GM13977 (cell line): Measurements from ENCODE around the gene ALPG.
A peak's percentile ranks its signal among the peaks of the same experiment; 100 is the strongest.
"Not testable (repeated sequence)": the region's sequence is repeated elsewhere in the genome, so short reads cannot be mapped to it uniquely, and the experiment has no call there.

Experiments
- DNase-seq: peaks from one replicate; pipeline ENCODE4 v3.0.0; 2012; ENCODE audit warnings: low spot score
- CTCF ChIP-seq: IDR thresholded peaks from 2 replicates; pipeline ENCODE4 v1.5.1; 2012; ENCODE audit warnings: mild to moderate bottlenecking, control low read depth; ENCODE audit not compliant: insufficient read depth; ENCODE audit errors: extremely low read depth, missing control alignments
- in situ Hi-C: fragments of 300-500 bp; cut with MboI; formaldehyde crosslinking; loops from one replicate; pipeline ENCODE4 v1.12.0; 2022; ENCODE audit warnings: low sequenced_read_pairs, low pct_unique_long_range_greater_than_20kb, mixed read lengths, inconsistent platforms; ENCODE audit not compliant: unreplicated experiment

ALPG gene

DNA sequence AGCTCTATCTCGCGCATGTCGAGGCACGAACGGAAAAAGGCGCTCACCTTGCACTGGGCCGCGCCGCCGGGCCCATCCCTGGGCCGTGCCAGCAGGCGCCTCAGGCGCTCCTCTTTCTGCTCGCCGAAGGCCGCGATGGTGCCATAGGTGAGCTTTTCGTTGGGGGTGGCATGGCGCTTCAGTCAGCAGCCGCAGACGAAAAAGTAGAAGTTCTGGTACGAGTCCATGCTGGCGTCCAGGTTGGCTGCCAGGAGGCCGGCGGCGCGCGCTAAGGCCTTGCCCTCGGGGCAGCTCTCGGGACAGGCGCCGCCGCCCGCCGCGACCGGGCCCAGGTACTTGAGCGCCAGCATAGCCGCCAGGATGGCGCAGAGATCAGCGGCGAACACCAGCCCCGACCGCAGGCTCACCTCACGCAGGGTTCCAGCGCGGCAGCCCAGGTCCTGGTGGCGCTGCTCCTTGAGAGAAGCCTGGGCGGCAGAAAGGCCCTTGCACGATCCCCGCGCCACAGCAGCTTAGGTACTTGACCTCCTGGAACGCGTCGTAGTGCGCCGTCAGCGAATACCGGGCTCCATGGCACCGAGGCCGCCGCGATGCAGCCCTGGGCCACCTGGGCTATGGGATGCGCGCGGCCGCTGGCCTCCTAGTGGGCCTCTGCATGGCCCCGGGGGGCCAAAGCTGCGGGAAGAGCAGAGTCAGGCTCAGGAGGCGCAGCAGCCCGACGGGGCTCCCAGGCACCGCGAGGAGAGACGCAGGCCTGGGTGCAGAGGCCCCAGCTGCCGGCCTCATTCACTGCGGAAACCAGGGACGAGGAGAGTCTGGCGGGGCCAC is 12.8 kb downstream of the ALPG start:
- in situ Hi-C loops: loop anchor here (10.0 kb wide), 1 partner anchor 515 kb away; no protein-coding TSS in a partner anchor

GRCh38 chr2:232420073-232420454 is 13.4 kb downstream of the ALPG start:
- no peak for DNase-seq
- TF ChIP-seq CTCF: no peak
- in situ Hi-C loops: loop anchor here (10.0 kb wide), 1 partner anchor 515 kb away; no protein-coding TSS in a partner anchor

More for the DNA sequence above, 12.8 kb downstream of the ALPG start:
- TF ChIP-seq CTCF: no peak
- peak; percentile 23 for DNase-seq

DNA sequence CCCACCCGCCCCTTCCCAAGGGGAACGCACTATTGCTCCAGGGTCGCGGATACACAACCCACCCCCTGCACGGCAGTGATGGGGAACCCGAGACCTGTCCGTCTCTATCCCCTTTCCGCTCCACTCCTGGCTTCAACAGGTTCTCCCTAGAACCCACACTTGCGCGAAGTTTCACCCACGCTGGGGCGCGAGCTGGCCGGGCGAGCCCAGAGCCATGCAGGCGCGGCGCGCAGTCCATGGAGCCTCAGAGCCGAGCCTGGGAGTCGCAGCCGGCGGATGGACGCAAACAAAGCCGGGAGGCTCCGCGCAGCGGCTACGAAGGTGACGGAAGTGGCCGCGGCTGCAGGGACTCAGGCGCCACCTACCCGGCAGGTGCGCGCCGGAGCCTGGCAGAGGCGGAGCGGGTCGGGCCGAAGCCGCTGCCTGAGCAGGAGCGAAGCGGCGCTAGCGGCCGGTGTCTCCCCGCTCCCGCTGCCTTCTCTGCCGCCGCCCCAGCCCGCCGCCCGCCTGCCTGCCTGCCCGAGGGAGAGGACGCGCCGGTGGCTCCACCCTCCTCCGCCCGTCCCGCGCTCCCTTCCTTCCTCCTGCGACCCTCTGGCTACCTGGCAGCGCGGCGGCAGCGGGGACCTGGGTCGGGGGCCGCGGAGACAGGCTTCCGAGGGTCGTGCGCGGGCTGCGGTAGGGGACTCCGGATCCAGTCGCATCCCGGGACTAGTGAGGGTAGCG is 14.0 kb downstream of the ALPG start:
- in situ Hi-C loops: loop anchor here (10.0 kb wide), 1 partner anchor 516 kb away; no protein-coding TSS in a partner anchor
- TF ChIP-seq CTCF: no peak
- peak; percentile 64 for DNase-seq

DNA sequence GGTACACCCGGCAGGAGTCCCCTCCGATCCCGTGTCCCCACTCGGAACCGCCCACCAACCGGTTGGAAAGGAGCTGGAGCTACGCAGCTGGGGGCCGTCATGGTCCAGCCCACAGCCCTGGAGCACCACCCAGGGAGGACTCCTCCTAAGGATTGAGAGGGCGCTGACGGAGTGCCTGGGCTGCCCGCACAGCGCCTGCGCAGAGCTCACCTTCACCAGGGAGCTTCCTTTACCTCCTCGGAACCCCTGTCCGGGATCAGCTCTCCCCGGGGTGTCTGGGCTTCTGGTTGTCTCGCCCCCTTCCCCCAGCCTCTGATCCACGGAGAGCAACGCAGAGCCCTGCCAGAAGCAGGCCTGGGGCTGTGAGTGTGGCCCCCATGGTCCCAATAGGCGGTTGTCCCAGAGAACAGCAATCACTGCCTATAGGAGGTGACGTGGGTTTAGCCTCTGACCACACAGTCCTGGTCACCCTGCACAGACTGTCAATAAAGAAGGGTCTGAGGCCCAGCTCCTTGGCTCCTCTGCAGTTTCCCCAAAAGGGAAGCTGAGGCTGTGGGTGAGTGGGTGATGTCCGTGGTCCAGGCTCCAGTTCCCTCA is 14.6 kb downstream of the ALPG start:
- TF ChIP-seq CTCF: no peak
- DNase-seq: no peak
- in situ Hi-C loops: loop anchor here (10.0 kb wide), 1 partner anchor 516 kb away; no protein-coding TSS in a partner anchor

DNA sequence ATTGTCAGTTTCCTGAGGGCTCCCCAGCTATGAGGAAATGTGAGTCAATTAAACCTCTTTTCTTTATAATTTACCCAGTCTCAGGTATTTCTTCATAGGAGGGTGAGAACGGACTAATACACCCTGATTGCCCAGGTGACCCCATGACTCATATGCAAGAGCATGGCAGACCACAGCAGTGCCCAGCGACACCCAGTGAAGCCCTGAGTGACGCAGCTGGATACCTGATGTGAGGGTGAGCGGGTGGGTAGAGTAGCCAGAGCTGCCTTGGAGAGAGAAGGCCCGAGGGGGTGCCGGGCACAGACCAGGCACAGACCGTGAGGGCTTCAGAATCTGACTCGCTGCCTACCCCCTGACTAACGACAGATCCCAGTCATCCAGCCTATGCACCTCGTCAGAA is 15.4 kb downstream of the ALPG start:
- in situ Hi-C loops: loop anchor here (10.0 kb wide), 1 partner anchor 517 kb away; no protein-coding TSS in a partner anchor
- no peak for DNase-seq

GRCh38 chr2:232422996-232423395 is 16.4 kb downstream of the ALPG start:
- not testable (repeated sequence) for DNase-seq
- in situ Hi-C loops: loop anchor here (10.0 kb wide), 1 partner anchor 518 kb away; no protein-coding TSS in a partner anchor

More for the DNA sequence above, 15.4 kb downstream of the ALPG start:
- no peak for TF ChIP-seq CTCF

DNA sequence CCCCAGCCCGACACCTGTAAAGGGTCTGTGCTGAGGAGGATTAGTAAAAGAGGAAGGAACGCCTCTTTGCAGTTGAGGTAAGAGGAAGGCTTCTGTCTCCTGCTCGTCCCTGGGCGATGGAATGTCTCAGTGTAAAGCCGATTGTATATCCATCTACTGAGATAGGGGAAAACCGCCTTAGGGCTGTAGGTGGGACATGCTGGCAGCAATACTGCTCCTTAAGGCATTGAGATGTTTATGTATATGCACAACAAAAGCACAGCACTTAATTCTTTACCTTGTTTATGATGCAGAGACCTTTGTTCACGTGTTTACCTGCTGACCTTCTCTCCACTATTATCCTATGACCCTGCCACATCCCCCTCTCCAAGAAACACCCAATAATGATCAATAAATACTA is 16.8 kb downstream of the ALPG start:
- in situ Hi-C loops: loop anchor here (10.0 kb wide), 1 partner anchor 519 kb away; no protein-coding TSS in a partner anchor
- DNase-seq: not testable (repeated sequence)
